HG03342 (cell line): ENCODE results near the gene RPL11.
"Not testable (repeated sequence)": the region's sequence is repeated elsewhere in the genome, so short reads cannot be mapped to it uniquely, and the experiment has no call there.

Source experiments
- ATAC-seq: cut with Tn5 transposase; IDR thresholded peaks from one replicate; pipeline ENCODE4 v1.9.1; 2021; ENCODE audit warnings: mild to moderate bottlenecking, moderate library complexity; ENCODE audit not compliant: unreplicated experiment

The RPL11 gene

DNA sequence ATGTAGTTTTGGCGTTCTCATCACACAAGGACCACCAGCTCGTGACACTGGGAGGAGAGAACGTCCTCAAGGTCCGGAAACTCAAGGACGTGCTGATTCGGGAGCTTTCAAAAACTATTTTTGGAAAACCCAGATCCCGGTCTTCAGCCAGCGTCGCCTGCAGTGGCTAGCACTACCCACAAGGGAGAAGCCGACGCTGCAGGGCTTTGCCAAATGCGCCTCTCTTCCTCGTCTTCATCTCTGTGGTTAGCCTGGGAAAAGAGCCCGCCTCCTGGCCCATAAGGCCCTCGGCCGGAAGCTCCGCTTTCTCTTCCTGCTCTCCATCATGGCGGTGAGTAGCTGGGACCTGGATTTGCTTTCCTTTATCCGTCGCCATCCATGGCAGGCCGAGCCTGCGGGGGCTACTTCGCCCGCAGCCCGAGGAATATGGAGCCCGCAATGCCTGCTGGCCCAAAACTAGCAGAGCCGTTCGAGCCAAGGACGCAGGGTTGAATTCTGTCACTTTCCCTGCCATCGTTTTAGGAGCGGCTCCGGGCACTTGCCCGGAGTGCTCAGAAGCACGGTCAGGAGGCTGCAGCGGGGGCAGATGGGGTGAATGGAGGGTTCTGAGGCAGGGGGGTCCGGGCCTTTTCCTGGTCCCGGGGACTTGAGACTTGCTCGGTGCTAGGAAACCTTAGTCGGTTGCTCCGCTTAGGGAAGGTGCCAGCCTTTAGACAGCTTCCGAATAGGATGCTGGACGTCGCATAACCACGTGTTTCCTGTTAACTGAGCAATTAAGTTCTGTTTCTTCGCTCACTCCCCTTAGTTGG, at the start of gene RPL11:
Gene RPL11, plus strand, starts transcription at position 308 of the 809 bp plus-strand sequence. Its CDS starts 18 bp downstream, at position 326.
- peak; percentile 93 for ATAC-seq

DNA sequence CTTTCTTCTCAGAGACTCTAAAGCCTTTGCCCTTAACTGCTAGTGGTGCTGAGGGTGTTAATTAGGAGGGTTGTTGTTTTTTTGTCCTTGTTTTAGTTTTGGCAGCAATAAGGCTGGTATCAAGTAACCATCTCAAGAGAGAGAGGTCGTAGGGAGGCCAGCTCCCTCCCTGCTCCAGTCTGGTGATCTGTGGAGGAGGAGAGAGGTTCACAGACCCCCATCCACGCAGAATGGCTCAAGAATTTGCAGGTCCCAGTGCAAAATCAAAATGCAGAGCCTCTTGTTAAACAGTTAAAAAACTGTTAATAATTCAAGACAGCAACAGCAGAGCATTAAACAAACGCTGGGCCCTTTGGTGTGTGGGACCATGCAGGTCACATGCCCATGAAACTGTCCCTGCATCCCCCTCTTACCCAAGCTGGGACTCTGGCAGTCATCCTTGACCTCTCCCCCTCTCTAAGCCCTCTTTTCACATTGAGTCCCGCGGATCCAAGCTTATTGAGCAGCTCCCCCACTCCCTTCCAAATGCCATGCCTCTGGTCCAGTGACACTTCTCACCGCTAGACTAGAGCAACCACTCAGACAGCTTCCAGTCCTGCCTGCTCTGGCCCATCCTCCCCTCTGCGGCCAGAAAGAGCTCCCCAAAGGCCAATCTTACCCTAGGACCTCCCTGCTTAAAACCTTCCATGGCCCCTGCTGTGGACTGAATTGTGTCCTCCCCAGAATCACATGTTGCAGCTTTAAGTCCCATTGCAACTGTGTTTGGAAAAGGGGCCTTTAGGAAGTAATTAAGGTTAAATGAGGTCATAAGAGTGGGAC, 47.7 kb upstream of the RPL11 start:
- ATAC-seq: no peak

DNA sequence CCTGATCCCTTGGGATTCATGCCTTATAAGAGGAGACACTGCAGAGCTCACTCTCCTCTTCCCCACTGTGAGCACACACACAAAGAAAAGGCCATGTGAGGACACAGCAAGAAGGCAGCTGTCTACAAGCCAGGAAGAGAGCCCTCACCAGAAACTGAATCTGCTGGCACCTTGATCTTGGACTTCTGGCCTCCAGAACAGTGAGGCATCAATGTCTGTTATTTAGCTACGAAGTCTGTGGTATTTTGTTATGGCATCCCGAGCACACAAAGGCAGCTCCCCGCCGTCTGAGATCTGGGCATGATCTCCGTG, 47.1 kb upstream of the RPL11 start:
- no peak for ATAC-seq

DNA sequence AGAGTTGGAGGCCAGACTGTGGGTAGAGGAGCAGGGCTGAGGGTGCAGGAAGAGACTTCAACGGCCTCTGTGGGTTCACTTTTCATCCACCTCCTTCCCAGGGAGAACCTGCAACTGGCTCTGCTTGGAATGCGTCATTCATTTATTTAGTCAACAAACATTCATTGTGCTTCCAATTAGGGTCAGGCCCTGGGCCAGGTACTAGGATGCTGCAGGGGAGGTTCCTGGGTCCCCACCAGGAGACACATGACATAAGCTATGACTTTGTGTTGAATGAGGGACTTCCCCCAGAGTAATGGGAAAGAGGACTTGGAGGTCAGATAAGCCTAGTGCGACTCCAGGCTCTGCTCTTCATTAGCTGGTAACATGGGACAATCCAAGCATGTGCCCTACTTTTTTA, 46.3 kb upstream of the RPL11 start:
- ATAC-seq: no peak

DNA sequence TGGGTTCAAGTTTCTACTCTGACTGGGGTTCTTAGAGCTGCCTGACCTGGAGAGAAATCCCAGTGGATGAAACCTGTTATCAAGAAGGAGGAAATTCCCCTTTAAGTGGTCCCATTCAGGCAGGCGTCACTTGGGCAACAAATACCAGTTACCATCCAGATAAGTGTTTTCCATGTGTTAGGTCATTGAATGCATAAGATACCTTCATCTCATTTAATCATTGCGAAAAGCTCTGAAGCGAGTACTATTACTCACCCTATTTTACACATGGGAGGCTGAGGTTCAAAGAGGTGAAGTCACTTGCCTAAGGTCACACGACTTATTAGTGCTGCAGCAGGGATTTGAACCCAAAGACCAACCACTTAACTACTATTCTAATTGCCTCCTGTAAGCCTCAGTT, 45.5 kb upstream of the RPL11 start:
- ATAC-seq: no peak

DNA sequence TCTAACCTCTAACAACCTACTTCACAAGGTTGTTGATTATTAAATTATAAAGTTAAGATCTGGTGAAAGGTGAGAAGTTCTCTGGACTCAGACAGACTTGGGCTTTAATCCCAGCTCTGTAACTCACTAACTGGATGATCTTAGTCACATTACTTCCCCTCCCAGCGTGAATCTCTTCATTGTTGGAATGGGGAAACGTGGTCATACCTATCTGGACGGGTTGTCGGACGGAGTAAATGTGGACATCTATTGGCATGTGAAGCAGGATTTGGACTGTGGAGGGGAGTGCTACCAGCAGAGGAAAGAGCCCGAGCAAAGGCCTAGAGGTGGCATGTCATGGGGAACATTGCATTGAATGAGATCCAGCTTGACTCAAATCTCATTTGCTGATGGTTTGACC, 45.1 kb upstream of the RPL11 start:
- no peak for ATAC-seq

DNA sequence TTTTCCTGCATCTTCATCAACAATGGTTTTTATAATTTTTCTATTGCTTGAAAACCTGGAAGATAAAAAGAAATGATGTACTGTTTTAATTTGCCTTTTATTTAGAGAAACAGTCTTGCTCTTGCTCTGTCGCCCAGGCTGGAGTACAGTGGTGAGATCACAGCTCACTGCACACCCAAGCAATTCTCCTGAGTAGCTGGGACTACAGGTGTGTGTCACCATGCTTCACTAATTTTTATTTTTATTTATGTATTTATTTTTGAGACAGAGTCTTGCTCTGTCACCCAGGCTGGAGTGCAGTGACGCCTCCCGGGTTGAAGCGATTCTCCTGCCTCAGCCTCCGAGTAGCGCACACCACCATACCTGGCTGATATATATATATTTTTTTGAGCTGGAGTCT, 43.0 kb upstream of the RPL11 start:
- no peak for ATAC-seq

DNA sequence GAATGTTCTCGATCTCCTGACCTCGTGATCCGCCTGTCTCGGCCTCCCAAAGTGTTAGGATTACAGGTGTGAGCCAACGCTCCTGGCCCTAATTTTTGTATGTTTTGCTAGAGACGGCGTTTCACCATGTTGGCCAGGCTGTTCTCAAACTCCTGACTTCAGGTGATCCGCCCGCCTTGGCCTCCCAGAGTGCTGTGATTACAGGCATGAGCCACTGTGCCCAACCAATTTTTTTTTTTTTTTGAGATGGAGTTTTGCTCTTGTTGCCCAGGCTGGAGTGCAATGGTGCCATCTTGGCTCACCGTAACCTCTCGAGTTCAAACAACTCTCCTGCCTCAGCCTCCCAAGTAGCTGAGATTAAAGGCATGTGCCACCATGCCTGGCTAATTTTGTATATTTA, 42.4 kb upstream of the RPL11 start:
- not testable (repeated sequence) for ATAC-seq

DNA sequence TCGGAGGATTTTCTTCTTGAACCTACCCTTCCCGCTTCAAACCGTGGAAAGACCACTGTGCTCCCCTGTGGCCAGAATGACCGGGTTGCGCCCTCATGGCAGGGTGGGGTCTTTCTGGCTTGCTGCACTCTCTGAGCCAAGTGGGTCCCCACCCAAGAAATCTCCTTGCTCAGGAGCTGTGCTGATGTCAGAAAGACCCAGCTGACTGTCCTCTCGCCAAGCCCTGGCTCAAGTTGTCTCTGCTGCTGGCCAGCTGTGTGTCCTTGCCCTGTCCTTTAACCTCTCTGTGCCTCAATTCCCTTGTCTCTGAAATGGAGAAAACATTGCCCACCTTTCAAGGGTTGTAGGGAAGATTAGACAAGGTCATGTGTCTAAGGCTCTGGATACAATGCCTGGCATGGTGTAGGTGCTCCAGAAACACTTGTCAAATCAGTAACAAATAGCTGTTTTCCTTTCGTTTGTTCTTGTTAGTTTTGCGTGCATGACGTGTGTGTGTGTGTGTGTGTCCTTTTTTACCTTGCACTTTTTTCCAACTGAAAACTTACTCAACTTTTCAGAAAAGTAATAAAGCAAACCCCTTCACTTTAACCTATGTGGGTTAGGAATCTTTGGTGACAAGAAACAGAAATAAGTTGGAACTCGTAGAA, 41.1 kb upstream of the RPL11 start:
- no peak for ATAC-seq

DNA sequence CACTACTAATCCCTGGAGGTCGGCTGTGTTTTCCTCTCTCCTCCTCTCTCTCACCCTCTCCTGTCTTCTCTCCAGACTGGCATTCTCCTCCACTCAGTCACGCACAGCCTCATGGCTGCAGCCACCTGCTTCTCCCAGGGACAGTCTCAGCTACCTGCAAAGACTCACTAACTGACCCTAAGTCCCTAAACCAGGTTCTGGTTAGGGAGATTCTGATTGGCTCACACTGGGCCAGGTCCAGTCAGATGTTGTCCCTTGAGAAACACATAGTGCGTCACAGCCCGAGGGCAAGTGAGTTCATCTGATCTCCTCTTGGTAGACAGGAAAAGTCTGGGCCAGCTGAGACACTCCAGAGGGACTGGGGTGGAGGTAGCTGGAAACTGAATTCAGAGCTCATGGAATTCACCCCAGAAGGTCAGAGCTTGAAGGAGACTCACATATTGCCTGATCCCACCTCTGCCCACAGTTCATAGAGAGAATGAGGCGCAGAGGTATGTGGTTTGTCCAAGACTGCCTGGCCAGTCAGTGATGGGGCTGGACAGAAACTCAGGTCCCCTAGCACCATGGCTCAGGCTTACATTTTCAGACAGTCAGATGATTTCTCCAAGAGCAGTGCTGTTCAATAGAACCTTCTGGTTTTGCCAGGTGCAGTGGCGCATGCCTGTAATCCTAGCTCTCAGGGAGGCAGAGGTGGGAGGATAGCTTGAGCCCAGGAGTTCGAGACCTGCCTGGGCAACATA, 40.4 kb upstream of the RPL11 start:
- ATAC-seq: no peak

DNA sequence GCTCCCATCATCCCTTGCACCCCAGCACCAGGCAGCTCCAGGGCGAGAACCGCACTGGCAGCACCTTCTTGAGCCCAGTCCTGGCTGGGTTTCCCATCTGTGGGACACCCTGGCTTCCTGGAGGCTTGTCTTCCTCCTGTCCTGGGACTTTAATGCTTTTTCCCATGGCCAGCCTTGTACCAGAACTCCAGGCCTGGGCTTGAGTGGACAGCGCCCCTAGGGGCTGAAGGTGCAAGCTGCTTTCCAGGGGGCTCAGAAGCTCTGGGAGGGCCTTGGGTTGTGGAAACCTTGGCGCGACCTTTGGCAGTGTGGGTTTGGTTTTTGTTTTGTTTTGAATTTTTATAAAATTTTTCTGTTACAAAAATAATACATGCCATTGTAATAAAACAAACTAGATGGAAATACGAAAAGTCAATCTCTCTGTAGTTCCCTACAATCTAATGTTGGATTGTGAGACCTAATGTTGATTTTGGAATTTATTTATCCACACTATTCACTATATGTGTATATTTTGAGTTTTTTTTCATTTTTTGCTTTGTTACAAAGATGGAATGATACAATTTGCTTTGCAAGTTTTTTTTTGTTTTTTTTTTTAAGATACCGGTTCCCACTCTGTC, 33.8 kb upstream of the RPL11 start:
- ATAC-seq: no peak

DNA sequence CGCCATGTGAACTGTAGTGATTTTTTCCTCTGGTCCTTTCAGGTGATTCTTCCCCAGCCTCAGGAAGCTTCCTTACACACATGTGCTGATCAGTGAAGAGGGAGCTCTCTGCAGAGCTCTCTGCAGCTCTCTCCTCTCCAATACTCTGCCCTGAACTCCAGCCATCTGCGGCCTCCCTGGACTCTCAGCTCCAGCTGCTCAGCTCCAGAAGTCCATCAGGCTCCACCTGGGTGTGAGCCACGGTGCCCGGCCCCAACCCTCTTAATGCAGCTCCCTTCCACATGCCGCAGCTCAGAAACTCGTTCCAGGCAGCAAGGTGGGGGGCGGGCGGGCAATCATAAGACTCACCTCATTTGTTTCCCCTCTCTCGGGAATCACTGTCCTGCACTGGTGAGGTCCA, 30.9 kb upstream of the RPL11 start:
- no peak for ATAC-seq

DNA sequence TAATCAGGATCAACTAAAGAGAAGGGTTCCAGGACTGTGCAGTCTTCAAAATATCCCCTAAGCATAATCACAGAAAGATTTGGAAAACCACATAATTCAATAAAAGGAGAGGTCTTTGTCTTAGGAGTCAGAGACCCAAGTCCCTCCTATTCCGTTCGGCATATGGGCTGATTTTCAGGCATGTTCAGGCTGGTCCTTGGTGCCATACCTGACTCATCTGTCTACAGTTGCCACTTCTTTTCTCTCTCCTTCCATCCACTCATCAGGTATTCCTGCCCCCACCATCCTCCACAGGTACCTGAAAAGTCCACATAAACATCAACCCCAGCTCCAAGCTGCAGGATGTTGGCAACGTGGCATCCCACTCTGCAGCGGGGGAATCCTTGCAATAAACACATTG, 29.7 kb upstream of the RPL11 start:
- no peak for ATAC-seq

DNA sequence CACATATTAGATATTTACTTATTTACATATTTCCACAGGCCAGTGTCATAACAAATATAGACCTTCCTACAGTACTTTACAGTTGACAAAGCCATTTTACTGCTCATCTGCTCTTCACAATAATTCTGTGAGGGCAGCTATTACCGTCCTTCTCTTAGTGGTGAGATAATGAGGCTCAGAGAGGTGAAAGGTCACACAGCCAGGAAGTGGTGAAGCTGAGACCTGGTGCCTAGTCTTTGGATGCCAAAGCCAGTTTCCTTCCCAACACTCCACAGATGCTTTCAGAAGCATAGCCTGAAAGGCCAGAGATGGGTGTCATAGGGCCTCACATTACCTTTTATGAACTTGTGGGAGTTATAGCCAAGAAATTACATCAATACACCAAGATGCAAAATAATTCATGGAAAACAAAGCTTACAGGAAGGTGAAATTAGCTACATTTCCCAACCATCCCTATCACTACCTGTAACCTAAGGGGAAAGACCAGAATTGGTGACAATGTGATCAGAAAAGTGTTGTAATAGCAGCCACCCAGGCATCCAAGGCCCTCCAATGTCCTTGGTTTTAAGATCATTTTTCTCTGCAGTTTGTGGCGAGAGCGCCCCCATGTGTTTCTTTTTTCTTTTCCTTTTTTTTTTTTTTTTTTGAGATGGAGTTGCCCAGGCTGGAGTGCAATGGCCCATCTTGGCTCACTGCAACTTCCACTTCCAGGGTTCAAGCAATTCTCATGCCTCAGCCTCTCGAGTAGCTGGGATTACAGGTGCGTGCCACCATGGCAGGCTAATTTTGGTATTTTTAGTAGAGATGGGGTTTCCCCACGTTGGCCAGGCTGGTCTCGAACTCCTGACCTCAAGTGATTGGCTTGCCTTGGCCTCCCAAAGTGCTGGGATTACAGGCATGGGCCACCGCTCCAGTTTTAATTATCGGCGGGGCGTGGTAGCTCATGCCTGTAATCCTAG, 26.5 kb upstream of the RPL11 start:
- ATAC-seq: no peak

DNA sequence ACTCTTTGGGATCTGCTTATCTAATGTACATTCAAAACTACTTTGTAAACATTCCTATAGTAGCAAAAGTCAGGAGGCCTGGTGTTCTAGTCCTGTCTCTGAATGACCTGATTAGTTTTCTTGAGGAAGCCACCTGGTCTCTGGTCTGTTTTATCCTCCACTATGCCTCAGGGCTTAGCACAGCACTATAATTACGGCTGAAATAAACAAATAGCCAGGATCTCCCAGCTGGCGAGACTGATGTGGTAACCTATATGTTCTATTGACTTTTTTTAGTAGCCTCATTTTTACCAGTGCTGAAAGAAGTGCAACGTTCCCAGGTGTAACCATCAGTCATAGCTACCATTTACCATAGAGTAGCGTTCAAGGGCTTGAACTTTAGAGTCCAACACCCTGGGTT, 24.2 kb upstream of the RPL11 start:
- no peak for ATAC-seq

DNA sequence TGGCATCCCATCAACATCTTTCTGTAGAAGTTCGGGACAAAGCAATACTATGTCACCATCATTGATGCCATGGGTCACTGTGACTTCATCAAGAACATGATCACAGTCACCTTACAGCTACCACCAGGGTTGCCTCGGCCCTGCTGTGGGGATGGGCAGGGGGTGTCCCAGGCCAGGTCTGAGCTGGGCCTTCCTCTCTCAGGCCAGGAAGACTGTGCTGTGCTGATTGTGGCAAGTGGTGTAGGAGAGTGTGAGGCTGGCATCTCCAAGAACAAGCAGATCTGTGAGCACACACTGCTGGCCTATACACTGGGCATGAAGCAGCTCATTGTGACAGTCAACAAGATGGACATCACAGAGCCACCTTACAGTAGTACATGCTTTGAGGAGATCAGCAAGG, 20.9 kb upstream of the RPL11 start:
- no peak for ATAC-seq

DNA sequence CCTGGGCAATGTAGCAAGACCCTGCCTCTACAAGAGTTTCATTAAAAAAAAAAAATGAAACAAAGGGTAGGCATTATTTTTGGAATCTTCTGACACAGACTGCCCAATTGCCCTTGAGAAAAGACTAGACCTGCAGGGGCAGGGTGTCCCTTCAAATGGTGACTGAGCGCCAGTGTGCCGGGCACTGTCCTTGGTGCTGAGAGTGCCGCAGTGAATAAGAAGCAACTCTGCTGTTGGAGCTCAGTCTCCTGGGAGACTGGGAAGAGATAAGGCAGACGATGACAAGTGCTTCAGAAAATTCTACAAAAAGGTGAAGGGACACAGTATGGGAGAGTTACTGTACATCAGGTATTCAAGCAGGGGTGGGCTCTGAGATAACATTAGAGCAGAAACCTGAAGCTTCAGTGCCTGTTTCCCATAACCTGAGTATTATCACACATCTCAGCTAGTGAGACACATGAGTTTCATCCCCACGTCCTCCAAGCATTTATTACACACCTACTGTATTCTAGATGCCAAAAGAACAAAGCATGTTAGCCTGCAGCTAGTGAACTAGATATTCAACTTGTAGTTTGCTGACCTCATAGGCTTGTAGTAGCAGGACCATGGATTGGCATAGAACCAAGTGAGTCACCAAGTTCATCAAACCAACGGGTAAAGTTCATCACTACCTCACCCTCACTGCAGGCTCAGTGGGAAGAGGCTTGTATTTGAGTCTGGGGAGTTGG, 18.4 kb upstream of the RPL11 start:
- ATAC-seq: no peak

DNA sequence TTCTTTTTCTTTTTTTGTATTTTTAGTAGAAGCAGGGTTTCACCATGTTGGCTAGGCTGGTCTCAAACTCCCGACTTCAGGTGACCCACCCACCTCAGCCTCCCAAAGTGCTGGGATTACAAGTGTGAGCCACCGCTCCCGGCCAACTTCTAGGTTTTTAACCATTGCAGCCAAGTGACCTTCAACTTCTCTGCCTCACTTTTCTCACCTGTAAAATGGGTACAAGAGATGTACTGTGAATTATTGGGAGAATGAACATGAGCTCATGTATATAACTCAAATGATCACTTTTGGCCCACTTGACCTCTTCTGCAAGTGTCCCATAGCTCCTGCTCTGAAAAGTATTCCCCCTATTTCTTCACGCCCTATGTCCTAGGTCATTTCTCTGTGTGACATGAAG, 11.8 kb upstream of the RPL11 start:
- no peak for ATAC-seq

DNA sequence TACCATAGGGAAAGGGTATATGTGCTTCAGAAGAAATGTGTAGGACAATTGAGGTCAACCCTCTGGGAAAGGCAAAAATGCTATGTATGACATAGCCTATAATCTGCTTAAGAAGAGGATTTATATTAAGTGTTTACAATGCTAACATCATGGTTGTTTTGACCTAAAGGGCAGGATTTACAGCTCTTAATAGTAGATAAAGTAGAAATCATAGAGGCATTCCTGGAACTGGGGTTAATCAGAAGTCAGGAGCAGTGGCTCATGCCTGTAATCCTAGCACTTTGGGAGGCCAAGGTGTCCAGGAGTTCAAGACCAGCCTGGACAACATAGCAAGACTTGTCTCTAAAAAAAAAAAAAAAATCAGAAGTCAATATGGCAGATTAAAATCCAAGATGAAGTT, 8.7 kb upstream of the RPL11 start:
- ATAC-seq: no peak
